Gastrocnemius medialis (tissue), 4 donors: ENCODE results near the gene SDS. TPM values are rescaled to one million over a fixed set of nuclear protein-coding genes. Genes with fewer than 3 reads are reported as not detected.

ENCODE experiments used
- ATAC-seq, 2 donors: fragments of 150-250 bp; one replicate each; pipeline ENCODE4 v1.9.1; 2016
- DNase-seq, 2 donors: peaks; one replicate each; pipeline ENCODE4 v3.0.0-alpha.2; 2019
- H3K27ac ChIP-seq, 4 donors: fragments of 200-600 bp; sonication (generic); 1 replicate in 1 of 4; 2 replicates in 3 of 4; pipeline ENCODE4 v1.5.1; 2016 to 2018; ENCODE audit warnings: mild to moderate bottlenecking in 2 of 4, moderate library complexity in 1 of 4
- H3K27me3 ChIP-seq, 3 donors: fragments of 200-600 bp; sonication (generic) in 2 of 3; 1 replicate in 1 of 3; 2 replicates in 2 of 3; pipeline versions ENCODE4 v1.5.1 to v1.6.0; 2016 to 2019; ENCODE audit warnings: mild to moderate bottlenecking in 1 of 3, moderate library complexity in 1 of 3
- H3K36me3 ChIP-seq, 2 donors: fragments of 200-600 bp; sonication (generic) in 1 of 2; one replicate each; pipeline ENCODE4 v1.5.1; 2017 to 2018
- H3K4me1 ChIP-seq, 2 donors: fragments of 200-600 bp; sonication (generic) in 1 of 2; one replicate each; pipeline ENCODE4 v1.5.1; 2016 to 2017; ENCODE audit warnings: mild to moderate bottlenecking in 2 of 2
- H3K4me3 ChIP-seq, 4 donors: fragments of 200-600 bp; sonication (generic) in 3 of 4; 1 replicate in 1 of 4; 2 replicates in 3 of 4; pipeline ENCODE4 v1.5.1; 2016 to 2019; ENCODE audit warnings: mild to moderate bottlenecking in 2 of 4
- H3K9me3 ChIP-seq, 3 donors: fragments of 200-600 bp; sonication (generic) in 2 of 3; 1 replicate in 1 of 3; 2 replicates in 2 of 3; pipeline ENCODE4 v1.5.1; 2016 to 2019
- CTCF ChIP-seq, 5 experiments: fragments of 450-650 bp in 3 of 5; fragments of 200-600 bp in 2 of 5; sonication (generic) in 2 of 5; IDR thresholded peaks in 4 of 5; conservative IDR thresholded peaks in 1 of 5; 1 replicate in 4 of 5; 2 replicates in 1 of 5; pipeline ENCODE4 v1.5.1; 2016 to 2019; ENCODE audit warnings: antibody characterized with exemption in 5 of 5, mild to moderate bottlenecking in 3 of 5, moderate library complexity in 3 of 5
- POLR2A ChIP-seq, 2 donors: fragments of 450-650 bp; IDR thresholded peaks; one replicate each; pipeline ENCODE4 v1.6.1; 2017; ENCODE audit warnings: antibody characterized with exemption in 2 of 2, mild to moderate bottlenecking in 2 of 2, moderate library complexity in 2 of 2
- in situ Hi-C, 4 donors: fragments of 200-750 bp; cut with MboI; loops; one replicate each; pipeline versions ENCODE4 v1.15.0 to v1.8.0; 2017; ENCODE audit warnings: low sequenced_read_pairs in 4 of 4
- intact Hi-C: fragments of 100-400 bp; cut with DNase I; formaldehyde crosslinking; loops from one replicate; pipeline ENCODE4 v1.15.1; 2023; ENCODE audit warnings: low total_unique reads
- total RNA-seq, 4 donors: library from RNA; depleted of rRNA; stranded (reverse); fragments of >200 nt; gene quantifications; one replicate each; pipeline versions ENCODE4 v1.1.0 to v1.2.3, GENCODE V29; 2016

Gene SDS
- total RNA-seq, 4 donors from 2014 or later = 0.34 to 2.4 (median 0.86) TPM

- TF ChIP-seq CTCF (IDR thresholded peaks at IDR 0.05 in 4 of 5, conservative IDR thresholded peaks at IDR 0.05 in 1 of 5) = no peak
- TF ChIP-seq POLR2A (IDR thresholded peaks at IDR 0.05) = no peak
- Histone ChIP-seq H3K4me1 (no peaks in the 10 kb centered on the region), H3K4me3 (no peak overlapping the region), H3K27me3 (peaks cover 0 to 5% (median 1%) of the 10 kb centered on the region in 3 donors), H3K27ac (no peak overlapping the region), H3K36me3 (no peaks in the 10 kb centered on the region), H3K9me3 (no peaks in the 10 kb centered on the region)
- DNase-seq = no peak
- intact Hi-C loops (no loop called here), in situ Hi-C loops (loop anchor here in 1 of 4 donors (25.0 kb wide), 1 partner anchor 128 kb away; no protein-coding TSS in a partner anchor)
- no peak for ATAC-seq
Measured at GRCh38 chr12:113440336-113440735, 36.6 kb upstream of the SDS start.

DNA sequence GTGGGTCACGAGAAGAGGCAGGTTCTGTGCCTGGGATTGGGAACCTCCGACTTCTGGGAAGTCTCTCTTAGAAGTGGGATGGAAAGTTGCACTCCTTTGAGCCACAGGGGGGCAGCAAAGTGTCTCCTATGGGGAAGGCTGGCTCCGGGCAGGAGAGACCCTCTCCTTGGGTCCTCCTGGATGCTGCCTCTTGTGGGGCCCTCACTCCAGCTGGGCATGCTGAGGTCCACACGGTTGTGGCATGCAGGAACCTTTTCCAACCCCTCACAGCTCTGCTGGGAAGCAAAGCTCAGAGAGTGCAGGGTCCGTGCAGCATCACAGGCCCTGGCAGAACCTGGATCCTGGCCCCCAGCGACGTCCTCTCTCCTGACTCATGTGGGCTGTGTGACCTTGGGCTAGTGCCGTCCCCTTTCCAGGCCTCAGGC lies 35.9 kb upstream of the SDS start:
- H3K9me3 ChIP-seq = no peaks in the 10 kb centered on the region
- H3K4me1 ChIP-seq = no peaks in the 10 kb centered on the region
- H3K27me3 ChIP-seq = peaks cover 0 to 5% (median 0%) of the 10 kb centered on the region in 3 donors
- no peaks in the 10 kb centered on the region for H3K36me3 ChIP-seq
- no peak overlapping the region for H3K4me3 ChIP-seq
- intact Hi-C loops (no loop called here), in situ Hi-C loops (loop anchor here in 1 of 4 donors (25.0 kb wide), 1 partner anchor 127 kb away; no protein-coding TSS in a partner anchor)
- H3K27ac ChIP-seq = no peak overlapping the region
- ATAC-seq = no peak
- no peak for DNase-seq
- no peak for TF ChIP-seq POLR2A (IDR thresholded peaks at IDR 0.05)
- peak in 3 of 5 experiments; percentile 18 to 43 (median 24) for TF ChIP-seq CTCF (IDR thresholded peaks at IDR 0.05 in 4 of 5, conservative IDR thresholded peaks at IDR 0.05 in 1 of 5)

- Histone ChIP-seq H3K4me3 (no peak overlapping the region), H3K27me3 (peaks cover 0 to 4% (median 0%) of the 10 kb centered on the region in 3 donors), H3K36me3 (no peaks in the 10 kb centered on the region), H3K27ac (no peak overlapping the region), H3K4me1 (no peaks in the 10 kb centered on the region), H3K9me3 (no peaks in the 10 kb centered on the region)
- in situ Hi-C loops = loop anchor here in 1 of 4 donors (25.0 kb wide), 1 partner anchor 127 kb away; no protein-coding TSS in a partner anchor
- intact Hi-C loops = no loop called here
- ATAC-seq (no peak), DNase-seq (no peak)
- no peak for TF ChIP-seq POLR2A (IDR thresholded peaks at IDR 0.05)
- TF ChIP-seq CTCF (IDR thresholded peaks at IDR 0.05 in 4 of 5, conservative IDR thresholded peaks at IDR 0.05 in 1 of 5) = no peak
Measured at GRCh38 chr12:113439301-113439597, 35.6 kb upstream of the SDS start.

DNA sequence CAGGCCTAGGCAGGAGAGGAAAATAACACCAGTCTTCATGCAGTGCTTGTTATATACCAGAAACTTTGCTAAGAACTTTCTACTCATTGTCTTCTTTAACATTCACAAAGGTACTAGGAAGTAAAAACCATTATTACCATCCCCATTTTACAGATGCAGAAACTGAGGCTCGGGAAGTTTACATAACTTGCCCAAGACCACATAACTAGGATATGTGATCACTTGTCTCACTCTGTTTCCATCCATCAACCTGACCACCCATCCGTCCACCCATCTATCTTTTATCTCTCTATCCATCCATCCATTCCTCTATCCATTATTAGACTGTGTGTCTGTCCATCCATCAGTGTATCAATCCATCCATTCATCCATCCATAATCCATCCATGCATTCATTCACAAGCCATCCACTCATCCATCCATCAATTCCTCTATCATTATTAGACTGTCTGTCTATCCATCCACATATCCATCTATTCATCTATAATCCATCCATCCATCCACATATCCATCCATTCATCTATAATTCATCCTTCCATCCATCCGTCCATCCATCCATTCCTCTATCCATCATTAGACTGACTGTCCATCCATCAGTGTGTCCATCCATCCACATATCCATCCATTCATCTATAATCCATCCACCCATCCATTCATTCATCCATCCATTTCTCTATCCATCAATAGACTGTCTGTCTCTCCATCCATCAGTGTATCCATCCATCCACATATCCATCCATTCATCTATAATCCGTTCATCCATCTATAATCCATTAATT lies 35.0 kb upstream of the SDS start:
- H3K4me3 ChIP-seq = no peak overlapping the region
- intact Hi-C loops = no loop called here
- H3K27ac ChIP-seq = no peak overlapping the region
- H3K9me3 ChIP-seq = no peaks in the 10 kb centered on the region
- no peaks in the 10 kb centered on the region for H3K4me1 ChIP-seq
- no peaks in the 10 kb centered on the region for H3K27me3 ChIP-seq
- ATAC-seq (no peak), DNase-seq (no peak)
- H3K36me3 ChIP-seq = no peaks in the 10 kb centered on the region
- in situ Hi-C loops = loop anchor here in 1 of 4 donors (25.0 kb wide), 1 partner anchor 126 kb away; no protein-coding TSS in a partner anchor
- TF ChIP-seq CTCF (IDR thresholded peaks at IDR 0.05 in 4 of 5, conservative IDR thresholded peaks at IDR 0.05 in 1 of 5) = no peak
- TF ChIP-seq POLR2A (IDR thresholded peaks at IDR 0.05) = no peak
